Mucosa of stomach (tissue), 1 donor: ENCODE results near the gene FNBP1.
"Not testable (repeated sequence)": the region's sequence is repeated elsewhere in the genome, so short reads cannot be mapped to it uniquely, and the experiment has no call there.

Source experiments
- H3K27me3 ChIP-seq: one replicate; pipeline ENCODE4 v1.7.0; 2013; ENCODE audit warnings: mild to moderate bottlenecking, low read length; ENCODE audit not compliant: control insufficient read depth, insufficient read depth
- H3K36me3 ChIP-seq: one replicate; pipeline ENCODE4 v1.7.0; 2013; ENCODE audit warnings: low read length; ENCODE audit not compliant: control insufficient read depth, insufficient read depth
- H3K4me1 ChIP-seq: one replicate; pipeline ENCODE4 v1.7.0; 2013; ENCODE audit warnings: mild to moderate bottlenecking, low read length; ENCODE audit not compliant: control insufficient read depth, insufficient read depth
- H3K4me3 ChIP-seq: one replicate; pipeline ENCODE4 v1.7.0; 2013; ENCODE audit warnings: low read length
- H3K9ac ChIP-seq: one replicate; pipeline ENCODE4 v1.7.0; 2013; ENCODE audit warnings: mild to moderate bottlenecking, low read length, moderate library complexity
- H3K9me3 ChIP-seq: one replicate; pipeline ENCODE4 v1.7.0; 2013; ENCODE audit warnings: mild to moderate bottlenecking, low read length, moderate library complexity; ENCODE audit not compliant: control insufficient read depth
- donor health status: Pancreatic carcinoma.

The FNBP1 gene

DNA sequence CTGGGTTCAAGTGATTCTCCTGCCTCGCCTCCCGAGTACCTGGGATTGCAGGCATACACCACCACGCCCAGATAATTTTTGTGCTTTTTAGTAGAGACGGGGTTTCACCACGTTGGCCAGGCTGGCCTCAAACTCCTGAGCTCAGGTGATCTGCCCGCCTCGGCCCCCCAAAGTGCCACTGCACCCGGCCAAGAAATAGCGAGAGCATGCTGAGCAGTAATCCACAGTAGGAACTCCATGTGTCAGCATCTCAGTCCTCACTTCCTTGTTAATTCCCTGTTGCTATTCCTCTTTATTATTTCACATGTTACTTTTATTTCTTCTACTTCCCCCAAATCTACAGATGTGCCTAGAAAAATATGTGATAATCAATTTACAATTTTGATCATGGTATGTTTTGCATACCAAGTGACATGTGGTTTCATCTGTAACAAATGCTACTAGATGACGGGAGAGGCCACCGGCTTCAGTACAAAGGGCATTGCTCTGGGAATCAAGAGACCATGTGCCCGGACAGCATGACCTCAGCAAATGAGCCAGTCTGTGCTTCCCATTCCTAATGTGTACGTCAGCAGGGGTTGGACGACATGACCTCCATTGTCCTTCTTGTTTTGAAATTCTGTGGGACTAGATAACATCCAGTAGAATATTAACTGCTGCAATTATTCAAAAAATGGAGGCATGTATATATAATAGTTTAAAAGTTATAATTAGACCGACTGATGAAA is 61.6 kb downstream of the FNBP1 start:
- no peaks in the 10 kb centered on the region for H3K36me3 ChIP-seq
- H3K27me3 ChIP-seq: no peaks in the 10 kb centered on the region
- H3K4me1 ChIP-seq: no peaks in the 10 kb centered on the region
- no peak overlapping the region for H3K9ac ChIP-seq
- no peaks in the 10 kb centered on the region for H3K9me3 ChIP-seq
- H3K4me3 ChIP-seq: no peak overlapping the region

DNA sequence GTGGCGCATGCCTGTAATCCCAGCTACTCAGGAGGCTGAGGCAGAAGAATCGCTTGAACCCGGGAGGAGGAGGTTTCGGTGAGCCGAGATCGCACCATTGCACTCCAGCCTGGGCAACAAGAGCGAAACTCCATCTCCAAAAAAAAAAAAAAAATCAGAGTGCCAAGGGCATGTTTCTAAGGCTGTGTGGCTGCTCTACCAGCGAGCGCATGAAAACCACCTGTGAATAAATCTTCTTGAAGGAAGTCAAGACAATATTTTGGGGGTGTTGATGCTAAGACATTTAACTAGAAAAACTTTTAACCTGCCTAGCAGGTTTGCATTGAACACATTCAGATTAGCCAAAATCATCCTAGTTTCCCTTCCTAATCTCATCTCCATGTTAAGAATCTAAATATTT is 62.8 kb downstream of the FNBP1 start:
- H3K27me3 ChIP-seq, H3K36me3 ChIP-seq, H3K4me3 ChIP-seq, H3K9me3 ChIP-seq, H3K9ac ChIP-seq, H3K4me1 ChIP-seq: not testable (repeated sequence)

DNA sequence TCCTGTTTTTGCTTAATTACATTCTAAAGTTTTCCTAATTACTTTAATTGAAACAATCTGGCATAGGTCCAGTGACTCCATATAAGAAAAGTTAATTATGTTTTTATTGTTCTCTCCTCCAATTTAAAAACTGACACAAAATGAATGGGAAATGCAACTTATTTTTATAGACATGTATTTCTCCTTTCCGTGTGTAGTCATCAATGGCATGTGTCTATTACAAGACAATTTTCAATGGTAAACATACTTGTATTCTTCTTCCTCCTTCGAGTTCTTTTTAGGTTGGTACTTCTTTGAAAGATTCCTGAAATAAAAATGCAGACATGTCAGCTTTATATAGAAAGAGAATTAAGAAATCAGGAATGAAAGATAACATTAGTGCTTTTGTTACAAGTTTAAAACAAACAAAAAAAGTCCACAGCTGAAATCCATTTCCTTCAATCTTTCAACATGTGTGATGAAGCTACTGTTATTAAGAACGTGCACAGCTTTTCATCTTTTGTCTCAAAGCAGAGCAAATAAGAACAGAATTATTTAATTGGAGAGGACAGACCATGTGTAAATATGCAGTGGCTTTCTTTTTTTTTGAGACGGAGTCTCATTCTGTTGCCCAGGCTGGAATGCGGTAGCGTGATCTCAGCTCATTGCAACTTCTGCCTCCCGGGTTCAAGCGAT is 63.8 kb downstream of the FNBP1 start:
- Histone ChIP-seq H3K4me1 (no peaks in the 10 kb centered on the region), H3K9ac (no peak overlapping the region), H3K36me3 (no peaks in the 10 kb centered on the region), H3K4me3 (no peak overlapping the region), H3K27me3 (no peaks in the 10 kb centered on the region), H3K9me3 (no peaks in the 10 kb centered on the region)

DNA sequence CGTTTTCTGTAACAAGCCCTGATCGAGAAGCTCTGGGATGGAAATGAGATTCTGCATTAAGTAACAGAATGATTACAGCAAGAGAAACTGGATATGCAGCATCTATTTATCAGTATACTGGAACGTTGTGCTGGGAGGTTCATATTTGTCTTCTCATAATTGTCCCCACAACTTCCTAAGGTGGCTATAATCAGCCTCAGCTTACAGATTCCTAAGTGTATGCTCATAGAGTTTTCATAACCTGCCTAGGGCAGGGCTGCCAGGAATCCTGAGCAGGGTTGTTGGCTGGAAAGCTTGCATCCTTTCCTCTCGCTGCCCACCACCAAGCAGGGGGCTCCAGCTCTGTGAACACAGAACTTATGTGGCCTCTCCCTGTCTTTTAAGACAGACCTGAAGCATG is 70.2 kb downstream of the FNBP1 start:
- H3K4me1 ChIP-seq: peaks cover 12% of the 10 kb centered on the region
- H3K9ac ChIP-seq: no peak overlapping the region
- H3K27me3 ChIP-seq: no peaks in the 10 kb centered on the region
- no peak overlapping the region for H3K4me3 ChIP-seq
- no peaks in the 10 kb centered on the region for H3K36me3 ChIP-seq
- no peaks in the 10 kb centered on the region for H3K9me3 ChIP-seq

DNA sequence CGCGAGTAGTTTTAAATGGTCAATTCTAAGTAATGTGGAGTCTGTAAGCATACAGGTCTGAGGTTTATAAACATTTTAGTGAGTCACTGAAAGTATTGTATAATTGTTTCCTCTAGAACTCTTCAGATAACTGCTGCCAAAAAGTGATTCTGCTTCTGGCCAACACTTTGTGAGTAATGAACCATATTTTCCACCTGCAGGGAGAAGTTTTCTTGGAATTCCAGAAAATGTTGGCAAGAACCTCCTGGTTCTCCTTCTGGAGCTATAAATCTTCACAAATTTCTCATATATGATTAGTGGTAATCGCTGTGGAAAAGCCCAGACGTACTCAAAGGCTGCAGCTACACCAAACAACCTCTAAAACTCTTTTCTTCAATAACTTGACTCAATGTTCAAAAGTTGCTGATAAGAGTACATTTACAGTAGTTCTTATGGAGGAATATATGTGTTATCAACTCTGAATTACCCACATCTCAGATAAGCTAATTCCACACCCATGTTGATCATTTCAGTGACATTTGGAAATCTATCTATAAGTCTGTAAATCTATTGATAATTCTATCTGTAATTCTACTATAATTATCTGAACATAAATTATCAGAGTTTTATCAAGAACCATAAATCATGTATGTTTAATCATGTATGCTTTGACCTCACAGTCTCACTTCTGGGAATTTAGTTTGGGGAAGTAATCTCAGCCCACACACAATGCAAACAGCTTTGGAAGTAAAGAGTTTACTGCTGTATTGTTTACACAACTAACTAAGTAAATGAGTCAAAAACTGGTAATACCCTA is 74.1 kb downstream of the FNBP1 start:
- Histone ChIP-seq H3K36me3 (peaks cover 4% of the 10 kb centered on the region), H3K4me1 (peaks cover 33% of the 10 kb centered on the region), H3K9ac (peak overlapping the region; percentile 17), H3K27me3 (no peaks in the 10 kb centered on the region), H3K4me3 (no peak overlapping the region), H3K9me3 (no peaks in the 10 kb centered on the region)

DNA sequence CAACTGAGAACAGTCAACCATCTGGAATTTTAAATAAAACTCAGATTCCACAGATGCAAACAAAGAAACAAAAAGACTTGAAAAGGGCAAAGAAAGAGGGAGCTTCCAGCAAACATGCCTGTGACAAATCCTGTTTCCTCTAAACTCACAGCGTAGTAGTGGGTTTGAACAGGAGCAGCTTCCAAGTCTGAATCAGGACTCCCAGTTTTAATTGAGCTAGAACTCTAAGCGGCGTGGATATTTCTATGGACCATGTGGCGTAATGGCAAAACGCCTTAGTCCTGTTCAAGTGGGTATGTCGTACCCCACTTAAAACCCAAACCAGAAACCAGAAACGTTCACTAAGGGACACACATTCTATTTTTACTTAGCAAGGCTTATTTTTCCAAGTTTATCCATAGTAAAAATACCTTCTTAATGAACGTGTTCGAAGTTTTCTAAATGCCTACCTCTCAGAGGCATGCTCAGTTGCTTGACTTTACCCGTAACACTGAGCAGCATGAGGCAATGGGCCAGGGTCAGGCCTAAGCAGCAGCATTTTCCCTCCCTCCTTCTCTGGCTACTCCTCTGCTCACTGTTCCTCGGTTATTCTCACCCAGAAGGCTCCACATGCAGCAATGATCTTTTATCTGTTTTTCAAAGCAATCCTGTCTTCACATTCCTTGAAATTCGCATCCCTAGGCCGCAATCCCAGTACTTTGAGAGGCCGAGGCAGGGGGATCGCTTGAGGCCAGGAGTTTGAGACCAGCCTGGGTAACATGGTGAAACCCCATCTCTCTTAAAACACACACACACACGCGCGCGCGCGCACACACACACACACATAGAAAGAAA is 77.9 kb downstream of the FNBP1 start:
- H3K36me3 ChIP-seq: peaks cover 4% of the 10 kb centered on the region
- H3K4me3 ChIP-seq: no peak overlapping the region
- peaks cover 40% of the 10 kb centered on the region for H3K4me1 ChIP-seq
- H3K27me3 ChIP-seq: no peaks in the 10 kb centered on the region
- no peaks in the 10 kb centered on the region for H3K9me3 ChIP-seq
- H3K9ac ChIP-seq: peak overlapping the region; percentile 29

DNA sequence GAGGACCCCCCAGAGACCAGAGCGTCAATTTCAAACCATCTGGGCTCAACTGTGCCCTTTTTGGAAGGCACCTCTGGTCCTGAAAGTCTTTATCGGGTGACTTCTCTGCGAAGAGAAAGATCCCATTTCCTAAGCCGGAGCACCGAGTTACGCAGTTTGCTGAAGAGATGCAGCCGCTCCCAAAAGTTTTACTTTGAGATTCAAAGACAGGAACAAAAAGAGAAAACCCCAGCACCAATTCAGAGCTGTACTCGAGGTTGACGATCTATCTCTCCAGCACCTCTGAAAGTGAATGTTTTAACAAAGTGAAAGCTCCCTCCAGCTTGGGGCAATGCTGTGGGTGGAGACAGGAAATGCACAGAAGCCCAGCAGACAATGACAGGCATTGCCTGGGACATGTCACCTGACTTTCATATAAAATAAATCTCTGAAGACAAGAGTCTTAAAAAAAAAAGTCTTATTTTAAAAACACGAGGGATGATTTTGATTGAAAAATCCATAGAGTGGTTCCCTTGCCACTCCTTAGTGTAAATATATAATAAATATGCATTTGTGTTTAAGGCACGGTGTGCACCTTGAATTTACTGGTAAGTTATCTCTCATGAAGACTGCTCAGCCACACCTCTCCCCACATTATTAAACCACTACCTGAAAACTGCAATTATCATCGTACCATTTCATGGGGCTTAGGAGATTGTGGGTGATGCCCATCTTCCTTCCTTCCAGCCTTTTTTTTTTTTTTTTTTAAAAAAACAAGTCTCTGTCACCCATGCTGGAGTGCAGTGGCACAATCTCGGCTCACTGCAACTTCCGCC is 79.9 kb downstream of the FNBP1 start:
- Histone ChIP-seq H3K9me3 (no peaks in the 10 kb centered on the region), H3K9ac (peak overlapping the region; percentile 92), H3K36me3 (peaks cover 4% of the 10 kb centered on the region), H3K27me3 (no peaks in the 10 kb centered on the region), H3K4me3 (peak overlapping the region; percentile 42), H3K4me1 (peaks cover 27% of the 10 kb centered on the region)

DNA sequence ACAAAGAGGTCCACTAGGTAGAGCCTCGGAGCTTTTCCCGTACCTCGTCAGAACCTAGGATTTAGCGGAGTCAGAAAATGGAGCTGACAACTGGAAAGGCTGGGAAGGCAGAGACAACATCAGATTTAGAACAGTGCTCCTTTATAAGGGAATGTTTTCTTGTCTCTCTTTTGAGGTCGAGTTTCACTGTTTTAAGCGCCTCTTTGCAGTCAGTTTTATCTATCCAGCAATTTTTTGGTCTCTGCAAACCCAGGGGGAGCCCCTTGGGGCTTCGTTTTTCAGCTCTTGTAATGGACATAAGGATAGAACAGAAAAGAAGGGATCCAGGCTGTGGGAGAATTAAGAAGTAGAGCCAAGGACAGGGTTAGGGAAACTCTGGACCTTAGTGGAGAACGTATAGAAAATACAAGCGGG is 80.5 kb downstream of the FNBP1 start:
- peak overlapping the region; percentile 92 for H3K9ac ChIP-seq
- peaks cover 27% of the 10 kb centered on the region for H3K4me1 ChIP-seq
- H3K27me3 ChIP-seq: no peaks in the 10 kb centered on the region
- peaks cover 4% of the 10 kb centered on the region for H3K36me3 ChIP-seq
- H3K4me3 ChIP-seq: peak overlapping the region; percentile 42
- no peaks in the 10 kb centered on the region for H3K9me3 ChIP-seq

DNA sequence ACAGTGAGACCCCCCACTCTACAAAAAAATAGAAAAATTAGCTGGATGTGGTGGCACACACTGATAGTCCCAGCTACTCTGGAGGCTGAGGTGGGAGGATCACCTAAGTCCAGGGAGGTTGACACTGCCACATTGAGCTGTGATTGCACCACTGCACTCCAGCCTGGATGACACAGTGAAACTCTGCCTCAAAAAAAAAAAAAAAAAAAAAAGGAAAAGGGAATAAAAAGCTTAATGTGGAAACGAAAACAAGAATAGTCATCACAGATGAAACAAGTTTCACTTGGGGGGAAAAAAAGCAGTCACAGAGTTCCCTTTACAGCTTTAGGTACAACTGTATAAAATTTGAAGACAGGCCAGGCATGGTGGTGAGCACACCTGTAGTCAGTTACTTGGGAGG is 84.2 kb downstream of the FNBP1 start:
- Histone ChIP-seq H3K9ac (no peak overlapping the region), H3K4me3 (no peak overlapping the region), H3K36me3 (no peaks in the 10 kb centered on the region), H3K4me1 (peaks cover 17% of the 10 kb centered on the region), H3K9me3 (no peaks in the 10 kb centered on the region), H3K27me3 (no peaks in the 10 kb centered on the region)

DNA sequence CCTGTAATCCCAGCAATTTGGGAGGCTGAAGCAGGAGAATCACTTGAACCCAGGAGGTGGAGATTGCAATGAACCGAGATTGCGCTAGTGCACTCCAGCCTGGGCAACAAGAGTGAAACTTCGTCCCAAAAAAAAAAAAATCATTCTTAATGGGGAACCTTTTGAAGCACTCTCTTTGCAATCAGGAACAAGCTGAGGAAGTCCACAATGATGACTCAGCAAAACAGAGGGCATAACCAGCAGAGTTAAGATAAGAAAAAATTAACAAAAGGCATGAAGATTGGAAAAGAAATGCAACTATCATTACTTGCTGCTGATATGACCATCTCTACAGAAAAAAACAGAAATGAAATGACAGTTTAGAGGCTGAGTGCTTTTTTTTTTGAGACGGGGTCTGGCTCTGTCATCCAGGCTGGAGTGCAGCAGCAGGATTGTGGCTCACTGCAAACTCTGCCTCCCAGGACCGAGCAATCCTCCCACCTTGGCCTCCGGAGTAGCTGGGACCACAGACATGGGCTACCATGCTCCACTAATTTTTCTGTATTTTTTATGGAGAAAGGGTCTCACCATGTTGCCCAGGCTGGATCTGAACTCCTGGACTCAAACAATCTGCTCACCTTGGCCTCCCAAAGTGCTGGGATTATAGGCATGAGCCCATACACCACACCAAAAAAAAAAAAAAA is 88.0 kb downstream of the FNBP1 start:
- H3K9ac ChIP-seq: no peak overlapping the region

DNA sequence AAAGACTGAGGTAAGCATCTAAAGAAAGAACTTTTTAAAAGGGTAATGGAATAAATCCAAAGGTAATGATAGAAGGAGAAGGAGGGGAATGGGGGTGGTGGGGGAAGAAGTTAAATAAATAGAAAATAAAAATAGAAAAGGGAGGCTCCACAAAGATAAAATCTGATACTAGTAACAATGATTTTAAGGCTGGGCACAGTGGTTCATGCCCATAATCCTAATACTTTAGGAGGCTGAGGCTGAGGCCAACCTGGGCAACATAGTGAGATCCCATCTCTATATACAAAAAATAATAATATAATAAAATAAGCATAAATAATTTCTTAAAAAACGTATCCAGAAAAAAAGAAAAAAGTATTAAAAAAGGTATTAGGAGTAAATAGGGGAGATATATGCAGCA is 89.3 kb downstream of the FNBP1 start:
- Histone ChIP-seq H3K36me3 (no peaks in the 10 kb centered on the region), H3K9ac (no peak overlapping the region)

More for the DNA sequence above, 88.0 kb downstream of the FNBP1 start:
- no peaks in the 10 kb centered on the region for H3K9me3 ChIP-seq
- no peak overlapping the region for H3K4me3 ChIP-seq
- H3K4me1 ChIP-seq: peaks cover 9% of the 10 kb centered on the region
- no peaks in the 10 kb centered on the region for H3K27me3 ChIP-seq
- no peaks in the 10 kb centered on the region for H3K36me3 ChIP-seq

More for the DNA sequence above, 89.3 kb downstream of the FNBP1 start:
- peaks cover 9% of the 10 kb centered on the region for H3K4me1 ChIP-seq
- H3K9me3 ChIP-seq: no peaks in the 10 kb centered on the region
- no peaks in the 10 kb centered on the region for H3K27me3 ChIP-seq
- no peak overlapping the region for H3K4me3 ChIP-seq
